Activated CD4-positive, CD25-positive, alpha-beta regulatory T cell treated with anti-CD3 and anti-CD28 coated beads, Interleukin-2, amount 50 U/mL, for 24 hours (primary cell): ENCODE data around the gene KCTD19.

ENCODE experiments used
- ATAC-seq, 2 donors: fragments of 150-1000 bp; cut with Tn5 transposase; one replicate each; pipeline ENCODE4 v1.10.0; 2021; ENCODE audit warnings: mild to moderate bottlenecking in 1 of 2, moderate library complexity in 1 of 2

The KCTD19 gene

GRCh38 chr16:67282447-67282805 is 44.1 kb downstream of the KCTD19 start:
- no peak for ATAC-seq

- ATAC-seq = no peak
Measured at GRCh38 chr16:67281536-67282446, 44.8 kb downstream of the KCTD19 start.

- ATAC-seq = no peak
Measured at GRCh38 chr16:67280090-67281015, 46.2 kb downstream of the KCTD19 start.

- ATAC-seq = peak; percentile 95 to 96
Measured at GRCh38 chr16:67279296-67280089, 47.0 kb downstream of the KCTD19 start, which contains the start of gene PLEKHG4. TSS of gene PLEKHG4 (plus strand) at chr16:67279532. CDS start at chr16:67280045, 513 bp downstream.

- peak; percentile 46 to 55 for ATAC-seq
Measured at GRCh38 chr16:67278773-67279295, 47.7 kb downstream of the KCTD19 start.

GRCh38 chr16:67277999-67278772 is 48.4 kb downstream of the KCTD19 start:
- ATAC-seq = no peak

GRCh38 chr16:67277294-67277998 is 49.1 kb downstream of the KCTD19 start:
- no peak for ATAC-seq

GRCh38 chr16:67275321-67275720 is 51.2 kb downstream of the KCTD19 start:
- ATAC-seq = no peak

- ATAC-seq = no peak
Measured at GRCh38 chr16:67271446-67271845, 55.1 kb downstream of the KCTD19 start.

- ATAC-seq = no peak
Measured at GRCh38 chr16:67270931-67271338, 55.6 kb downstream of the KCTD19 start.

GRCh38 chr16:67269766-67270165 is 56.8 kb downstream of the KCTD19 start:
- ATAC-seq = no peak

- ATAC-seq = no peak
Measured at GRCh38 chr16:67268136-67268579, 58.4 kb downstream of the KCTD19 start.

GRCh38 chr16:67265834-67266233 is 60.7 kb downstream of the KCTD19 start:
- no peak for ATAC-seq

GRCh38 chr16:67264866-67265265 is 61.7 kb downstream of the KCTD19 start:
- ATAC-seq = no peak

- ATAC-seq = no peak
Measured at GRCh38 chr16:67264277-67264676, 62.3 kb downstream of the KCTD19 start.

- ATAC-seq = no peak
Measured at GRCh38 chr16:67263201-67263600, 63.3 kb downstream of the KCTD19 start.

GRCh38 chr16:67260426-67261063 is 66.0 kb downstream of the KCTD19 start:
- no peak for ATAC-seq

GRCh38 chr16:67259705-67260104 is 66.8 kb downstream of the KCTD19 start:
- no peak for ATAC-seq

GRCh38 chr16:67258161-67258835 is 68.2 kb downstream of the KCTD19 start:
- no peak for ATAC-seq
